SK-N-MC (cell line): ENCODE results near the gene CPLX3.

Experiments used
- EZH2 ChIP-seq: fragments of 200-600 bp; sonication (generic); IDR thresholded peaks from one replicate; pipeline ENCODE4 v1.6.1; 2017; ENCODE audit warnings: antibody characterized with exemption
- POLR2AphosphoS5 ChIP-seq: IDR thresholded peaks from 2 replicates; pipeline ENCODE4 v1.6.1; 2012; ENCODE audit warnings: mild to moderate bottlenecking, low read depth, low read length, borderline replicate concordance

- TF ChIP-seq POLR2AphosphoS5 (no peak), EZH2 (no peak)
Observed at GRCh38 chr15:74788042-74788682, 38.3 kb upstream of the CPLX3 start.
